ENCODE results near the gene TRIM62. TPM values are rescaled to one million over a fixed set of nuclear protein-coding genes. Genes with fewer than 3 reads are reported as not detected.

Gene TRIM62
- total RNA-seq, 1 donor from 2014 or later = 4.4 TPM

DNA sequence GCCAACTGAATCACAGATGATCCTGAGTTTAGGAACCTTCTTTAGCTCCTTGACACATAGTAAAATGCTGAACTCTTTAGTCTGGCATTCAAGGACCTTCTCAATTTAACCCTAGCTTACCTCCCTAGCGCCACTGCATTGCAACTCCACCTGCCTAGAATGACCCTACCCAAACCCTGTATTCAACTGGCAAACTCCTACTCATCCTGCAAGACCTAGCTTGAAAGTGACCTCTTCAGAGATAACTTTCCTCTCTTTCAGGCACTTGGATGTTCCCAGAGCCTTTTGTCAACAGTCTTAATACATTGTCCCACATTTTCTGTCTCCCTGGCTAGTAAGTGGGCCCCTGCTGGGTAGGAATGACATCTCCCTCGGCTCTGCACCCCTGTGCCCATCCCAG, 19.7 kb downstream of the TRIM62 start:
- DNase-seq (ENCODE audit: low spot score) = no peak

DNA sequence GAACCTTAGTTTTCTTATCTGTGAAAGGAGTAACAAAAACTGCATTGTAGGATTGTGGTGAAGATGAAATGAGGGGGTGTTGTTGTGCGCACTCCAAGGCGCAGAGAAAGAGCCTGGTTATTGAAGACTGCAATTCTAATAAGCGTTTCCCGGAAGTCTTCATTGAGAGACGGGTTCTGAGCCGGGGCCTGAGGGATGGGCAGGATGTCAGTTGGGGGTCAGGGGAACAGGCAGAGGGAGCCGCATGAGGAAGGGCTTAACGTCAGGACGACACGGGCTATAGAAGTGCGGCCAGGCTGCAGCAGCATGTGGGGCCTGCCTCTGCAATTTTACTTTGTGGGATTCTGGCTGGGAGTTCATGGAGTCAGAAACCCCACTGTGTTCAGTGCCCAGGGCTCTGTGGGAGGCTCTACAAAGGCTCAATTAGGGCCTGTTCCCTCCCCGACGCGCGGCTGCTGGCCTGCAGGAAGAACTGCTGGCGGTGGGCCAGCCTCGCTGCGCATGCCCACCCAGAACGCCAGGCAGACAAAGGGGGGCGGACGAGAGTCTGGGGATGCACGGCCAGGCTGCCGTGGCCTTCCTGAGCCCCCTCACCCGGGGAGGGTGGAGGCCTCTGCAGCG, 20.7 kb downstream of the TRIM62 start:
- DNase-seq (ENCODE audit: low spot score) = no peak

GRCh38 chr1:33159577-33159976, 22.3 kb downstream of the TRIM62 start:
- no peak for DNase-seq (ENCODE audit: low spot score)

- DNase-seq (ENCODE audit: low spot score) = no peak
Measured at GRCh38 chr1:33158366-33158765, 23.5 kb downstream of the TRIM62 start.

DNA sequence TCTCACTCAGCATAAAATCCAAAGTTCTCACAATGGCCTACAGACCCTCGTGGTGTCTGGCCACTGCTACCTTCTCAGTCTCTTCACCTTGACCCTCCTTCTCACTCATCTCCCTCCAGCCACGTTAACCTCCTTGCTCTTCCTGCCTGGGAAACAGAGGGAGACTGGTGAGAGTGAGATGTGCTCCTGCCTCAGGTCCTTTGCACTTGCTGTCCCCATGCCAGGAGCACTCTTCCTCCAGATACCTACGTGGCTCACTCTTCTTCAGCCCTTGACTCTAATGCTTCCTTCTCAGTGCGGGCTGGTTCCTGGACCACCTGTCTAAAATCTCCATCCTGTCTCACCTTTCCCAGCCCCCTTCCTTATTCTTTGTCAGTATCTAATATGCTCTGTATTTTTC, 24.7 kb downstream of the TRIM62 start:
- DNase-seq (ENCODE audit: low spot score) = no peak

GRCh38 chr1:33155877-33156538, 25.8 kb downstream of the TRIM62 start:
- no peak for DNase-seq (ENCODE audit: low spot score)

GRCh38 chr1:33153650-33154049, 28.2 kb downstream of the TRIM62 start:
- DNase-seq (ENCODE audit: low spot score) = no peak

- no peak for DNase-seq (ENCODE audit: low spot score)
Measured at GRCh38 chr1:33152685-33153432, 29.0 kb downstream of the TRIM62 start.

DNA sequence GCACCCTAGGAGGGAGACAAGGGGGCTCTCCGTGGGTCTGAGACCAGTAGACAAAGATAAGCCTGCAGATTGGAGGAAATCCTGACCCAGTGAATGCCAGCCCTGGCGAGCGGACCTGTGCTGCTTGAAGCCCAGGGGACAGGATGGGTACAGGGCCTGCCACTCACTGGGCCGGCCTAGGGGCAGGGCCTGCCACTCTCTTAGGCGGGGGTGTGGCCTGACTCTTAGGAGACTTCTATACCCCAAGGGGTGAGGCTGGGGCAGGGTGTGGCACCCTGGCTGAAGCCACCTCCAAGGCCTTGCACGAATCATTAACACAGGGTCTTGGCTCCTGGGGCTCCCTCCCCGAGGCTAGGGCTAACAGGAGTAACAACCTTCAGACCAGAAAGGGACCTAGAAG, 30.7 kb downstream of the TRIM62 start:
- DNase-seq (ENCODE audit: low spot score) = no peak

GRCh38 chr1:33150522-33150921, 31.3 kb downstream of the TRIM62 start:
- DNase-seq (ENCODE audit: low spot score) = no peak

- DNase-seq (ENCODE audit: low spot score) = no peak
Measured at GRCh38 chr1:33149453-33150190, 32.2 kb downstream of the TRIM62 start.

DNA sequence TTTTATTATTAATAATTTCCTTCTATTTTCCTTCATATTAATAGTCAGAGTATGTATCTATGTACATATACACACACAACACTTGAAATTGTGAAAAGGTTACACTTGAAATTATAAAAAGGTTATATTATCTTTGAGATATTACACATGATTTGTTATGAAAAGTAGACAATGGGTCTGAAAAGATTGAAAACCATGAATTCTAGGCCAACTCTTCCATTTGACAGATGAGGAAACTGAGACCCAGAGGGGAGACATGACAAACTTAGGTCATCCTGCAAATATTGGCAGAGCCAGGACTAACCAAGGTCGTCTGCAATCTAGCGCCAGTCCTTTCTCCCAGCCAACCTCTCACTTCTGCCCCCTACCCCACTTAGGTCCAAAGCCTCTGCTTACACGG, 33.2 kb downstream of the TRIM62 start:
- DNase-seq (ENCODE audit: low spot score) = no peak

DNA sequence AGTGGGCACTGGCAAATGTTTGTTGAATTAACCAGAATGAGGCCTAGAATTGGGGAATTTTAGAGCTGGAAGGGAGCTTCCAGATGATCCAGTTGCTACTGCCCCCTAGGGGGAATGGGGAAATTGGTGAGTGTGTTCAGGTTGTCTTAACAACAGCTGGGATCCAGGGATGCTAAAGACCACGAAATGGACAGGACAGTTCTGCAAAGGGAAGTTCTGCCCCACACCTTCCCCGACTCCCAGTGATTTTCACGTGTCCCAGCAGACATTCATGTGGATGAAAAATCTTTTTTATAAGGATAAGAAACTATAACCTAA, 33.9 kb downstream of the TRIM62 start:
- DNase-seq (ENCODE audit: low spot score) = no peak

DNA sequence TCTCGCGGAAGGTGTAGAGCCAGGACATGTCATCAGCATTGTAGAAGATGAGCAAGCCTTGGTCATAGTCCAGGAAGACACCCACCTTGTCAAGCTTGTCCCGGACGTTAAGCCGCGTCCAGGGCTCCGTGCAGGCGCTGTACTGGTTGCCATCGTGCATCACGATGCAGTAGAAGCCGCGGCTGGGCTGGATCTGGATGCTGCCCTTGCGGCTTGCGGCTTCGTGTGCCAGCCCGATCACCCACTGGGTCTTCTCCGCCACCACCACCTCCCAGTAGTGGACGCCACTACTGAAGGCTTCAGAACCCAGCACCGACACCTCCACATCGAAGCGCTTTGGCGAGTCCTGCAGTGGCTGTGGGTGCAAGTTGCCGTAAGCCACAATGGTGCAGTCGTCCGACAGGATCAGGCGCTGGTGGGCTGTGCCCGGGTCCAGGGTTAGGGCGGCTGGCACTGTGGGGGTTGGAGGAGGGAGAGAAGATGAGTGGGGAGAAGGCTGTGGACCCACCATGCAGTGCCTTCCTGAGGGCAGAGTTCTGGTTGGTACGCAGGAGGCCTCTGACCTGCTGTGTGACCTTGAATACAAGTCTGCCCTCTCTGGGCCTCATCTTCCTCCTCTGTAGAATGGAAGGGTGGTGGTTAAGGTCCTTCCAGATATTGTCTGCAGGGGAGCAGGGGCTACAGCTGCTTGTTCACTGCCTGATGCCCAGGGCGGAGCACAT, 34.4 kb downstream of the TRIM62 start:
- no peak for DNase-seq (ENCODE audit: low spot score)

DNA sequence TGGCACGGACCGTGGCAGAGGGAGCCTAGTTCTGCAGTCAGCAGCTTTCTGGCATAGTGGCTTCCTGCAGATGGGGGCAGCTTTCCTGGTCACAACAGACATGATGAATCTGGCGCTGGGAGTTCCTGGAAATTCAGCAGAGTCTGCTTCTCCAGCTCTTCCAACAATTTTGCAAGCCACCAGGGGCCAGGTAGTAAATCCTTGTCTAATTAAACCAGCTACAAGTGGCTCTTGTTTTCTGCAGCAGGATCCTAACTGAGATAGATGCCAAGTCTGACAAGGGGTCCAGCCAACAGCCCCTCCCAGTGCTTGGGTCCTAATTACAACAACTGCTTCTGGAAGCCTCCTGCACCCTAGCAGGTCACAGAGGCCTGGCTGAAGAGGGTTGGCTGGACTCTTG, 35.8 kb downstream of the TRIM62 start:
- no peak for DNase-seq (ENCODE audit: low spot score)

GRCh38 chr1:33143698-33144097, 38.1 kb downstream of the TRIM62 start:
- DNase-seq (ENCODE audit: low spot score) = no peak

DNA sequence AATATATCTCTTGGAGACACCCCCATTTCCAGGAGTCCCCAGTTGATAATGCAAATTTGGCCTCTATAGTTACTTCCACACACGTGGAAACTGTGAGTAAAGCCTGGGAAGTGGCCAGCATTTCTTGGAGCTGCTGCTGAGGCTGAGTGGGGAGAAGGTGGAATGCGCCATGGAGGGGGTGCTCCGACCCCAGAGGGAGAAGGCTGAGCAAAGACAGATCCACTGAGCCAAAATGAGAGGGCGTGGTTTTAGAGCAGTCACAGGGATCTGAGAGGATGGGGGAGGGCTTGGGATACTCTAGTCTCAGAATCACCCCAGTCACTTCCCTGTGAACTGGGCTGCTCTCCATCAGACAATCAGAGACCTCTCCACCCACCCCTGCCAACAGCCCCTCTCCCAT, 38.7 kb downstream of the TRIM62 start:
- no peak for DNase-seq (ENCODE audit: low spot score)

DNA sequence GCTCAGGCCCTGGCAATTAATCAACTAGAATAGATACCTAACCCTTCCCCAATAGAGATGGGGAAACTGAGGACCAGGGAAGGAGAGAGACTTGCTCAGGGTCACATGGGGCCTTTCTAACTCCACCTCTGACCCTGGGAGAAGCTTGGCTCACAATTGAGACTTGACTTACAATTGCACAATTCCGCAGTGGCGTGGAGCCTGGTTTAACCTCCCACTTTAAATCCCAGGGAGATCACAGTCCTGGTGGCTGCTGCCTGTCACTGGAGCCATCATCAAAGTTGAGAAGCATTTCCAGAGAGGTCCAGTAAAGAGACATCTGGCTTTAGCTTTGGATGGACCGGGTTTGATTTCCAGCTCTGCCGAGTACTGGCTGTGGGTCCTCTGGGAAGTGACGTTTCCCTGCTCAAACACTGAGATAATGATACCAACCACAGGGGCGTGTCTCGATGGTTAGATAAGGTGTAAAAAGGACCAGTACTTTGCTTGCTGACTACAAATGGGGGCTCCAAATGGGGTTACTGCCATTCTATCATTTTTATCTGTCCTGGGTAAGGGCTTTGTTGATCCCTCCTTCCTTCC, 39.3 kb downstream of the TRIM62 start:
- DNase-seq (ENCODE audit: low spot score) = no peak

DNA sequence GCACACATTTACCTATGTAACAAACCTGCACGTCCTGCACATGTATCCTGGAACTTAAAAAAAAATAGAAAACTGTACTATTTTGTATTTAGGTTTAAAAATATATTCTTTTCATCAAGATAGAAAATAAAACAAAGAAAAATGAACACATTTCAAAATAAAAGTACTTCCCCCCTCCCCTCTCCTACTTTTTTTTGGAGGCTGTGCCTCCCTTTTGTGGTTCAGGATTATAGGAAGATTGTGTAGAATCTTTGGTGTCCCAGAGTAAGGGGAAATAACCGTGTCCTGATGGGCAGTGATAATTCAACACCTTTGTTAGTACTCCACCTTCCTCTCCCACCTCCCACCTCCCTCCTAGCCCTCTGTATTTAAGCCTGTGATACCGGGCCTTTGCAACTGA, 40.1 kb downstream of the TRIM62 start:
- DNase-seq (ENCODE audit: low spot score) = no peak

DNA sequence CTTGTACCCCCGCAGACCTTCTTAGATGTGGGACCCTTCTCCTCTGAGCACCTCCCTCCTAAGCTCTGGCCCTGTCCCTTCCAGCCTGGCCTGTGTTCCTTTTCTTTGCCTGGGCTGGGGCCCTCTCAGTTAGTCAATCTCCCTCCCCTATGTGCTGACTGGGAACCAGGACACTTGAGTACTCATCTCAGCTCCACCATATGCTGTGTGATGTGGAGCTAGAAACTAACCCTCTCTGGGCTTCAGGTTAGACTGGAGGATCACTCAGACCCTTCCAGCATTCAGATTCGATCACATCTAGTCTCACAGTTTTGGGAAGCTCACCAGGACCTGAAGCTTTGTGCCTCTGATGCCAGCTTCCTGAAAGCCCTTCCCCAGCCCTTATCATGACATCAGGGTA, 40.6 kb downstream of the TRIM62 start:
- no peak for DNase-seq (ENCODE audit: low spot score)

Measured in mesenteric fat pad (tissue), 1 donor.